ENCODE results near the gene CTIF. TPM values are rescaled to one million over a fixed set of nuclear protein-coding genes. Genes with fewer than 3 reads are reported as not detected.

Gene CTIF
- total and polyA plus RNA-seq, 4 donors: 10.6 to 26.7 (median 12.3) TPM

GRCh38 chr18:48551100-48551499 lies 12.3 kb downstream of the CTIF start:
- WGBS: 96% methylated on average over 2 of the region's 2 CpGs
- Histone ChIP-seq H3K27me3 (ENCODE audit: control insufficient read depth in 4 of 4, insufficient read depth in 4 of 4, low read length in 3 of 4) (no peaks in the 10 kb centered on the region), H3K9ac (ENCODE audit: low read depth in 1 of 2, low read length in 2 of 2) (no peak overlapping the region), H3K4me1 (ENCODE audit: control insufficient read depth in 4 of 4, insufficient read depth in 4 of 4, low read length in 3 of 4) (peaks cover 4 to 42% (median 25%) of the 10 kb centered on the region in 4 donors), H3K36me3 (ENCODE audit: control insufficient read depth in 4 of 4, insufficient read depth in 3 of 4, low read depth in 1 of 4, low read length in 3 of 4) (no peaks in the 10 kb centered on the region), H3K4me3 (ENCODE audit: low read depth in 1 of 3, low read length in 3 of 3) (no peak overlapping the region), H3K27ac (ENCODE audit: low read depth in 1 of 2, low read length in 2 of 2) (no peak overlapping the region), H3K9me3 (ENCODE audit: control insufficient read depth in 4 of 4, low read length in 3 of 4) (no peaks in the 10 kb centered on the region)
- TF ChIP-seq, protein P1, sequence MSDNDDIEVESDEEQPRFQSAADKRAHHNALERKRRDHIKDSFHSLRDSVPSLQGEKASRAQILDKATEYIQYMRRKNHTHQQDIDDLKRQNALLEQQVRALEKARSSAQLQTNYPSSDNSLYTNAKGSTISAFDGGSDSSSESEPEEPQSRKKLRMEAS (IDR thresholded peaks at IDR 0.05): no peak
- TF ChIP-seq NR2F2 (IDR thresholded peaks at IDR 0.05) (no peak), FOXA2 (IDR thresholded peaks at IDR 0.05) (no peak), YY1 (IDR thresholded peaks at IDR 0.05) (no peak), RAD21 (IDR thresholded peaks at IDR 0.05) (no peak), FOXA1 (IDR thresholded peaks at IDR 0.05) (no peak), RXRA (IDR thresholded peaks at IDR 0.05) (no peak), HNF4A (conservative IDR thresholded peaks at IDR 0.05) (no peak), SP1 (IDR thresholded peaks at IDR 0.05) (no peak)
- TF ChIP-seq, protein P2, sequence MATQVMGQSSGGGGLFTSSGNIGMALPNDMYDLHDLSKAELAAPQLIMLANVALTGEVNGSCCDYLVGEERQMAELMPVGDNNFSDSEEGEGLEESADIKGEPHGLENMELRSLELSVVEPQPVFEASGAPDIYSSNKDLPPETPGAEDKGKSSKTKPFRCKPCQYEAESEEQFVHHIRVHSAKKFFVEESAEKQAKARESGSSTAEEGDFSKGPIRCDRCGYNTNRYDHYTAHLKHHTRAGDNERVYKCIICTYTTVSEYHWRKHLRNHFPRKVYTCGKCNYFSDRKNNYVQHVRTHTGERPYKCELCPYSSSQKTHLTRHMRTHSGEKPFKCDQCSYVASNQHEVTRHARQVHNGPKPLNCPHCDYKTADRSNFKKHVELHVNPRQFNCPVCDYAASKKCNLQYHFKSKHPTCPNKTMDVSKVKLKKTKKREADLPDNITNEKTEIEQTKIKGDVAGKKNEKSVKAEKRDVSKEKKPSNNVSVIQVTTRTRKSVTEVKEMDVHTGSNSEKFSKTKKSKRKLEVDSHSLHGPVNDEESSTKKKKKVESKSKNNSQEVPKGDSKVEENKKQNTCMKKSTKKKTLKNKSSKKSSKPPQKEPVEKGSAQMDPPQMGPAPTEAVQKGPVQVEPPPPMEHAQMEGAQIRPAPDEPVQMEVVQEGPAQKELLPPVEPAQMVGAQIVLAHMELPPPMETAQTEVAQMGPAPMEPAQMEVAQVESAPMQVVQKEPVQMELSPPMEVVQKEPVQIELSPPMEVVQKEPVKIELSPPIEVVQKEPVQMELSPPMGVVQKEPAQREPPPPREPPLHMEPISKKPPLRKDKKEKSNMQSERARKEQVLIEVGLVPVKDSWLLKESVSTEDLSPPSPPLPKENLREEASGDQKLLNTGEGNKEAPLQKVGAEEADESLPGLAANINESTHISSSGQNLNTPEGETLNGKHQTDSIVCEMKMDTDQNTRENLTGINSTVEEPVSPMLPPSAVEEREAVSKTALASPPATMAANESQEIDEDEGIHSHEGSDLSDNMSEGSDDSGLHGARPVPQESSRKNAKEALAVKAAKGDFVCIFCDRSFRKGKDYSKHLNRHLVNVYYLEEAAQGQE (IDR thresholded peaks at IDR 0.05): no peak
- no peak for DNase-seq (ENCODE audit: low spot score)

DNA sequence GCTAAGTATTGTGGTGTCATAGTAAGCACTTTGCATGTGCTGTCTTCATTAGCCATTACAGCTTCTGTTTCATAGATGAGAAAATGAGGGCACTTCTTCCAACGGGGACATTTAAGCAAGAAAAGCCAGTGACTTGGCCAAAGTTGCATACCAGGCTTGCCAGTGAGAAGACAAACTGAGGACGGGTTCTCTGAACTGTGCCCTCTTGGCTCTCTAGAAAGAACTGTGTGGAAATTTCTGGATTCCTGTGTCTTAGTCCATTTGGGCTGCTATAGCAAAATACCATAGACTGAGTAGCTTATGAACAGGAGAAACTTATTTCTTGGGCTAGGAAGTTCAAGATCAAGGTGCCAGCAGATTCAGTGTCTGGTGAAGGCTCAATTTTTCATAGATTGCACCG lies 13.3 kb downstream of the CTIF start:
- H3K36me3 ChIP-seq (ENCODE audit: control insufficient read depth in 4 of 4, insufficient read depth in 3 of 4, low read depth in 1 of 4, low read length in 3 of 4): no peaks in the 10 kb centered on the region
- 60% methylated on average over 3 of the region's 3 CpGs for WGBS
- H3K9me3 ChIP-seq (ENCODE audit: control insufficient read depth in 4 of 4, low read length in 3 of 4): no peaks in the 10 kb centered on the region
- no peak overlapping the region for H3K9ac ChIP-seq (ENCODE audit: low read depth in 1 of 2, low read length in 2 of 2)
- peak overlapping the region; percentile 35 to 49 for H3K27ac ChIP-seq (ENCODE audit: low read depth in 1 of 2, low read length in 2 of 2)
- peaks cover 4 to 42% (median 25%) of the 10 kb centered on the region in 4 donors for H3K4me1 ChIP-seq (ENCODE audit: control insufficient read depth in 4 of 4, insufficient read depth in 4 of 4, low read length in 3 of 4)
- TF ChIP-seq ATF3 (IDR thresholded peaks at IDR 0.05) (no peak), NR2F2 (IDR thresholded peaks at IDR 0.05) (peak; percentile 46), GABPA (IDR thresholded peaks at IDR 0.05 in 1 of 2, conservative IDR thresholded peaks at IDR 0.05 in 1 of 2) (no peak), SP1 (IDR thresholded peaks at IDR 0.05) (peak; percentile 29), FOXA2 (IDR thresholded peaks at IDR 0.05) (no peak), FOXA1 (IDR thresholded peaks at IDR 0.05) (no peak), RAD21 (IDR thresholded peaks at IDR 0.05) (peak; percentile 20 to 27), JUND (IDR thresholded peaks at IDR 0.05) (peak in 1 of 2 donors; percentile 53), HNF4G (IDR thresholded peaks at IDR 0.05) (peak; percentile 61), YY1 (IDR thresholded peaks at IDR 0.05) (peak; percentile 72), RXRA (IDR thresholded peaks at IDR 0.05) (peak; percentile 67 to 80), HNF4A (conservative IDR thresholded peaks at IDR 0.05) (peak; percentile 92)
- TF ChIP-seq, protein P2 (IDR thresholded peaks at IDR 0.05): no peak
- TF ChIP-seq, protein P3, sequence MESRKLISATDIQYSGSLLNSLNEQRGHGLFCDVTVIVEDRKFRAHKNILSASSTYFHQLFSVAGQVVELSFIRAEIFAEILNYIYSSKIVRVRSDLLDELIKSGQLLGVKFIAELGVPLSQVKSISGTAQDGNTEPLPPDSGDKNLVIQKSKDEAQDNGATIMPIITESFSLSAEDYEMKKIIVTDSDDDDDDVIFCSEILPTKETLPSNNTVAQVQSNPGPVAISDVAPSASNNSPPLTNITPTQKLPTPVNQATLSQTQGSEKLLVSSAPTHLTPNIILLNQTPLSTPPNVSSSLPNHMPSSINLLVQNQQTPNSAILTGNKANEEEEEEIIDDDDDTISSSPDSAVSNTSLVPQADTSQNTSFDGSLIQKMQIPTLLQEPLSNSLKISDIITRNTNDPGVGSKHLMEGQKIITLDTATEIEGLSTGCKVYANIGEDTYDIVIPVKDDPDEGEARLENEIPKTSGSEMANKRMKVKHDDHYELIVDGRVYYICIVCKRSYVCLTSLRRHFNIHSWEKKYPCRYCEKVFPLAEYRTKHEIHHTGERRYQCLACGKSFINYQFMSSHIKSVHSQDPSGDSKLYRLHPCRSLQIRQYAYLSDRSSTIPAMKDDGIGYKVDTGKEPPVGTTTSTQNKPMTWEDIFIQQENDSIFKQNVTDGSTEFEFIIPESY (IDR thresholded peaks at IDR 0.05): no peak
- TF ChIP-seq, protein P4, sequence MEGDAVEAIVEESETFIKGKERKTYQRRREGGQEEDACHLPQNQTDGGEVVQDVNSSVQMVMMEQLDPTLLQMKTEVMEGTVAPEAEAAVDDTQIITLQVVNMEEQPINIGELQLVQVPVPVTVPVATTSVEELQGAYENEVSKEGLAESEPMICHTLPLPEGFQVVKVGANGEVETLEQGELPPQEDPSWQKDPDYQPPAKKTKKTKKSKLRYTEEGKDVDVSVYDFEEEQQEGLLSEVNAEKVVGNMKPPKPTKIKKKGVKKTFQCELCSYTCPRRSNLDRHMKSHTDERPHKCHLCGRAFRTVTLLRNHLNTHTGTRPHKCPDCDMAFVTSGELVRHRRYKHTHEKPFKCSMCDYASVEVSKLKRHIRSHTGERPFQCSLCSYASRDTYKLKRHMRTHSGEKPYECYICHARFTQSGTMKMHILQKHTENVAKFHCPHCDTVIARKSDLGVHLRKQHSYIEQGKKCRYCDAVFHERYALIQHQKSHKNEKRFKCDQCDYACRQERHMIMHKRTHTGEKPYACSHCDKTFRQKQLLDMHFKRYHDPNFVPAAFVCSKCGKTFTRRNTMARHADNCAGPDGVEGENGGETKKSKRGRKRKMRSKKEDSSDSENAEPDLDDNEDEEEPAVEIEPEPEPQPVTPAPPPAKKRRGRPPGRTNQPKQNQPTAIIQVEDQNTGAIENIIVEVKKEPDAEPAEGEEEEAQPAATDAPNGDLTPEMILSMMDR (IDR thresholded peaks at IDR 0.05; ENCODE audit: low read depth, low read length, missing input control): no peak
- no peaks in the 10 kb centered on the region for H3K27me3 ChIP-seq (ENCODE audit: control insufficient read depth in 4 of 4, insufficient read depth in 4 of 4, low read length in 3 of 4)
- H3K4me3 ChIP-seq (ENCODE audit: low read depth in 1 of 3, low read length in 3 of 3): no peak overlapping the region
- DNase-seq (ENCODE audit: low spot score): no peak

Measured in liver (tissue), 9 donors.